Ishikawa (cell line): ENCODE results near the gene DENND1A.

Source experiments
- CEBPB ChIP-seq: IDR thresholded peaks from 2 replicates; pipeline ENCODE4 v1.6.1; 2012
- CREB1 ChIP-seq: IDR thresholded peaks from 2 replicates; pipeline ENCODE4 v1.6.1; 2012; ENCODE audit warnings: low read depth
- EGR1 ChIP-seq: IDR thresholded peaks from 2 replicates; pipeline ENCODE4 v1.6.1; 2012
- EP300 ChIP-seq: IDR thresholded peaks from 2 replicates; pipeline ENCODE4 v1.6.1; 2012; ENCODE audit warnings: borderline replicate concordance
- FOXM1 ChIP-seq: IDR thresholded peaks from 2 replicates; pipeline ENCODE4 v1.6.1; 2012; ENCODE audit warnings: low read depth, borderline replicate concordance
- MAX ChIP-seq: IDR thresholded peaks from 2 replicates; pipeline ENCODE4 v1.6.1; 2012
- NFIC ChIP-seq: IDR thresholded peaks from 2 replicates; pipeline ENCODE4 v1.6.1; 2012
- RAD21 ChIP-seq: IDR thresholded peaks from 2 replicates; pipeline ENCODE4 v1.6.1; 2012; ENCODE audit warnings: low read depth
- REST ChIP-seq: IDR thresholded peaks from 2 replicates; pipeline ENCODE4 v1.6.1; 2012; ENCODE audit warnings: low read depth, mild to moderate bottlenecking
- TAF1 ChIP-seq: IDR thresholded peaks from 2 replicates; pipeline ENCODE4 v1.6.1; 2012; ENCODE audit warnings: low read depth, mild to moderate bottlenecking
- TCF12 ChIP-seq: IDR thresholded peaks from 2 replicates; pipeline ENCODE4 v1.6.1; 2012; ENCODE audit warnings: low read depth
- TEAD4 ChIP-seq: IDR thresholded peaks from 2 replicates; pipeline ENCODE4 v1.6.1; 2012
- USF1 ChIP-seq: IDR thresholded peaks from 2 replicates; pipeline ENCODE4 v1.6.1; 2012
- YY1 ChIP-seq: IDR thresholded peaks from 2 replicates; pipeline ENCODE4 v1.6.1; 2012; ENCODE audit warnings: low read depth
- ZBTB7A ChIP-seq: IDR thresholded peaks from 2 replicates; pipeline ENCODE4 v1.6.1; 2012; ENCODE audit warnings: low read depth

DENND1A gene

GRCh38 chr9:123775289-123776284 lies 154.3 kb downstream of the DENND1A start:
- TF ChIP-seq YY1, result no peak
- no peak for TF ChIP-seq RAD21
- no peak for TF ChIP-seq TAF1
- TF ChIP-seq NFIC, result no peak
- TF ChIP-seq TEAD4, result no peak
- no peak for TF ChIP-seq CEBPB
- no peak for TF ChIP-seq ZBTB7A

GRCh38 chr9:123773783-123774182 lies 156.1 kb downstream of the DENND1A start:
- TF ChIP-seq MAX, result no peak
- no peak for TF ChIP-seq ZBTB7A
- TF ChIP-seq TEAD4, result no peak
- TF ChIP-seq YY1, result no peak
- no peak for TF ChIP-seq EGR1
- TF ChIP-seq NFIC, result no peak
- TF ChIP-seq CREB1, result no peak
- TF ChIP-seq RAD21, result no peak

GRCh38 chr9:123772967-123773366 lies 157.0 kb downstream of the DENND1A start:
- TF ChIP-seq CREB1 (no peak), TAF1 (no peak), CEBPB (no peak), EP300 (no peak)

GRCh38 chr9:123772374-123772773 lies 157.6 kb downstream of the DENND1A start:
- TF ChIP-seq YY1 (no peak), ZBTB7A (no peak)

- TF ChIP-seq EGR1, result no peak
- TF ChIP-seq YY1, result no peak
- no peak for TF ChIP-seq REST
- TF ChIP-seq TCF12, result no peak
- TF ChIP-seq USF1, result no peak
- TF ChIP-seq MAX, result no peak
- TF ChIP-seq RAD21, result no peak
These were observed 158.2 kb downstream of the DENND1A start for GRCh38 chr9:123771690-123772089.

GRCh38 chr9:123769719-123770118 lies 160.2 kb downstream of the DENND1A start:
- TF ChIP-seq MAX (no peak), RAD21 (no peak), USF1 (no peak), EP300 (no peak), FOXM1 (no peak), CEBPB (no peak), EGR1 (no peak), ZBTB7A (no peak), YY1 (no peak)

- TF ChIP-seq CREB1, result no peak
- no peak for TF ChIP-seq NFIC
- no peak for TF ChIP-seq CEBPB
- no peak for TF ChIP-seq REST
- no peak for TF ChIP-seq YY1
- TF ChIP-seq ZBTB7A, result no peak
- TF ChIP-seq FOXM1, result no peak
- TF ChIP-seq EGR1, result no peak
- no peak for TF ChIP-seq TEAD4
- TF ChIP-seq RAD21, result no peak
- no peak for TF ChIP-seq MAX
- no peak for TF ChIP-seq TAF1
These were observed 165.9 kb downstream of the DENND1A start for GRCh38 chr9:123763910-123764588.
